Measurements from ENCODE around the gene CHRNA9.

DNA sequence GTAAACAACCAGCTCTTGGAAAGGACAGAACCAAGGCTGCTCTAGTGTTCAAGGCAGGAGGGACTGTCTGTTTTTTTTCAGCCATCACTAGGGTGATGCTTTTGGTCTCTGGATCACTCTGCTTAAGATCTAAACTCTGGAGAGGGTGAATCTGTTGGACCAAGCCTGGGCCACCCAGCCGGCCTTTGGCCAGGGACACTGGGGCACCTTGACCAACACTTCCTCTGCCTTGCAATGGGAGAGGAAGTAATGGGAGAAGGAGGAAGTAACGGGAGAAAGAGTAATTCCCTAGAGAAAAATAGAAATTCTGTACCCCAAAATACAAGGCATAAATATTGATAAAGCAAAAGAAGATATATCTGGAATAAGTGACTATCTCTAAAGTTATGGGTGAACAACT lies 12.9 kb downstream of the CHRNA9 start:
- TF ChIP-seq, protein P1, sequence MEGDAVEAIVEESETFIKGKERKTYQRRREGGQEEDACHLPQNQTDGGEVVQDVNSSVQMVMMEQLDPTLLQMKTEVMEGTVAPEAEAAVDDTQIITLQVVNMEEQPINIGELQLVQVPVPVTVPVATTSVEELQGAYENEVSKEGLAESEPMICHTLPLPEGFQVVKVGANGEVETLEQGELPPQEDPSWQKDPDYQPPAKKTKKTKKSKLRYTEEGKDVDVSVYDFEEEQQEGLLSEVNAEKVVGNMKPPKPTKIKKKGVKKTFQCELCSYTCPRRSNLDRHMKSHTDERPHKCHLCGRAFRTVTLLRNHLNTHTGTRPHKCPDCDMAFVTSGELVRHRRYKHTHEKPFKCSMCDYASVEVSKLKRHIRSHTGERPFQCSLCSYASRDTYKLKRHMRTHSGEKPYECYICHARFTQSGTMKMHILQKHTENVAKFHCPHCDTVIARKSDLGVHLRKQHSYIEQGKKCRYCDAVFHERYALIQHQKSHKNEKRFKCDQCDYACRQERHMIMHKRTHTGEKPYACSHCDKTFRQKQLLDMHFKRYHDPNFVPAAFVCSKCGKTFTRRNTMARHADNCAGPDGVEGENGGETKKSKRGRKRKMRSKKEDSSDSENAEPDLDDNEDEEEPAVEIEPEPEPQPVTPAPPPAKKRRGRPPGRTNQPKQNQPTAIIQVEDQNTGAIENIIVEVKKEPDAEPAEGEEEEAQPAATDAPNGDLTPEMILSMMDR (IDR thresholded peaks at IDR 0.05; ENCODE audit: low read length) = no peak
- no peak for TF ChIP-seq EZH2 (optimal IDR thresholded peaks at IDR 0.05; ENCODE audit: low read depth, low read length)
- TF ChIP-seq EZH2phosphoT487 (IDR thresholded peaks at IDR 0.05; ENCODE audit: low read length) = no peak

All from MM.1S (cell line).